Gastroesophageal sphincter (tissue), 4 donors: ENCODE data around the gene TMEM106C. TPM values are rescaled to one million over a fixed set of nuclear protein-coding genes. Genes with fewer than 3 reads are reported as not detected.

Experiments used
- ATAC-seq: fragments of 150-250 bp; one replicate; pipeline ENCODE4 v1.9.1; 2016; ENCODE audit warnings: mild to moderate bottlenecking, moderate library complexity
- H3K27ac ChIP-seq, 4 donors: fragments of 200-600 bp; sonication (generic) in 3 of 4; 1 replicate in 3 of 4; 2 replicates in 1 of 4; pipeline ENCODE4 v1.5.1; 2016 to 2019
- H3K27me3 ChIP-seq: fragments of 200-600 bp; sonication (generic); one replicate; pipeline ENCODE4 v1.5.1; 2019
- H3K36me3 ChIP-seq, 2 donors: fragments of 200-600 bp; sonication (generic); one replicate each; pipeline ENCODE4 v1.5.1; 2019; ENCODE audit warnings: control low read depth in 1 of 2
- H3K4me1 ChIP-seq, 3 donors: fragments of 200-600 bp; sonication (generic); 1 replicate in 2 of 3; 2 replicates in 1 of 3; pipeline ENCODE4 v1.5.1; 2016 to 2019; ENCODE audit warnings: control low read depth in 2 of 3
- H3K4me3 ChIP-seq, 2 donors: fragments of 200-600 bp; sonication (generic); one replicate each; pipeline ENCODE4 v1.5.1; 2019; ENCODE audit warnings: mild to moderate bottlenecking in 1 of 2, moderate library complexity in 1 of 2
- H3K9me3 ChIP-seq, 3 donors: fragments of 200-600 bp; sonication (generic); one replicate each; pipeline ENCODE4 v1.5.1; 2017 to 2019; ENCODE audit warnings: control low read depth in 2 of 3
- CTCF ChIP-seq, 4 experiments: fragments of 200-600 bp in 2 of 4; fragments of 450-650 bp in 2 of 4; sonication (generic) in 1 of 4; IDR thresholded peaks; one replicate each; pipeline ENCODE4 v1.5.1; 2017 to 2019; ENCODE audit warnings: antibody characterized with exemption in 4 of 4, mild to moderate bottlenecking in 2 of 4, moderate library complexity in 2 of 4
- EP300 ChIP-seq: sonication (generic); formaldehyde crosslinking; IDR thresholded peaks from one replicate; pipeline ENCODE4 v1.6.1; 2017; ENCODE audit warnings: antibody characterized with exemption, mild to moderate bottlenecking
- POLR2A ChIP-seq, 2 donors: fragments of 450-650 bp; IDR thresholded peaks; one replicate each; pipeline ENCODE4 v1.6.1; 2017; ENCODE audit warnings: antibody characterized with exemption in 2 of 2, mild to moderate bottlenecking in 2 of 2, moderate library complexity in 1 of 2
- POLR2AphosphoS5 ChIP-seq: sonication (generic); formaldehyde crosslinking; IDR thresholded peaks from one replicate; pipeline ENCODE4 v1.6.1; 2017; ENCODE audit warnings: antibody characterized with exemption
- WGBS, 2 donors: methylation state at CpG; one replicate each; pipeline ENCODE4 v1.1.5; 2018; ENCODE audit warnings: low coverage in 1 of 2; 5-methylcytosine and 5-hydroxymethylcytosine counted together
- total RNA-seq, 4 donors: library from RNA; depleted of rRNA; stranded (reverse); fragments of >200 nt; gene quantifications; one replicate each; pipeline ENCODE4 v1.1.0, GENCODE V29; 2016

Gene TMEM106C
- total RNA-seq, 4 donors from 2014 or later = 67.3 to 156 (median 95.1) TPM

DNA sequence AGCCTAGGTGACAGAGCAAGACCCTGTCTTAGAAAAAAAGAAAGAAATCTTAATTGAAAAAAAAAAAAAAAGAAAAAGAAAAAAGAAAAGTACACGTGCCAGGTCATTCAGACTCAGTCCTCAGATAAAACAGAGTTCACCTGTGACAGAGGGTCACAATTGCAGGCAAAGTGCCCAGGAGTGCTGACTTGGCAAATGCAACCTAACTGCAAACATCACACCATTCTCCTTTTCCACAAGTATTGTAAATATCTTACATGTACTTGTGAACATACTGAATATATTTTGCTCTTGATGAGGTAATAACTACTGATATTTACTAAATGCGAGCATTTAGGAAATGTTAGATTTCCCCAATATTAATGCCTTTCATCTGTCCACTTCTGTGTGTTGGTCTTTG is 49.9 kb downstream of the TMEM106C start:
- ATAC-seq = no peak
- no peak overlapping the region for H3K4me3 ChIP-seq
- TF ChIP-seq CTCF (IDR thresholded peaks at IDR 0.05) = no peak
- TF ChIP-seq POLR2AphosphoS5 = no peak
- TF ChIP-seq EP300 = no peak
- no peak for TF ChIP-seq POLR2A (IDR thresholded peaks at IDR 0.05)
- no peaks in the 10 kb centered on the region for H3K36me3 ChIP-seq
- peaks cover 49% of the 10 kb centered on the region for H3K27me3 ChIP-seq
- WGBS, 2 donors = 60 to 61% methylated on average over 2 of the region's 2 CpGs
- H3K4me1 ChIP-seq = no peaks in the 10 kb centered on the region
- no peak overlapping the region for H3K27ac ChIP-seq
- H3K9me3 ChIP-seq = no peaks in the 10 kb centered on the region

GRCh38 chr12:48015129-48015528 is 51.7 kb downstream of the TMEM106C start:
- WGBS, 2 donors = 33% methylated on average over 1 of the region's 1 CpG; no CpG with 5 or more reads in 1 of the 2 donors
- Histone ChIP-seq H3K36me3 (no peaks in the 10 kb centered on the region), H3K9me3 (no peaks in the 10 kb centered on the region), H3K4me1 (no peaks in the 10 kb centered on the region), H3K27ac (no peak overlapping the region), H3K4me3 (no peak overlapping the region), H3K27me3 (peaks cover 32% of the 10 kb centered on the region)
- no peak for ATAC-seq
- TF ChIP-seq CTCF (IDR thresholded peaks at IDR 0.05) = no peak
- TF ChIP-seq POLR2AphosphoS5 = no peak
- TF ChIP-seq EP300 = no peak
- TF ChIP-seq POLR2A (IDR thresholded peaks at IDR 0.05) = no peak

- Histone ChIP-seq H3K27ac (no peak overlapping the region), H3K36me3 (no peaks in the 10 kb centered on the region), H3K27me3 (peaks cover 26% of the 10 kb centered on the region), H3K4me1 (no peaks in the 10 kb centered on the region), H3K9me3 (no peaks in the 10 kb centered on the region), H3K4me3 (no peak overlapping the region)
- ATAC-seq = no peak
- WGBS, 2 donors = 71 to 92% methylated on average over 3 to 6 of the region's 7 CpGs
- TF ChIP-seq EP300 (no peak), CTCF (IDR thresholded peaks at IDR 0.05) (no peak), POLR2AphosphoS5 (no peak), POLR2A (IDR thresholded peaks at IDR 0.05) (no peak)
Measured at GRCh38 chr12:48015954-48016353, 52.6 kb downstream of the TMEM106C start.

GRCh38 chr12:48016373-48017020 is 53.1 kb downstream of the TMEM106C start:
- Histone ChIP-seq H3K27me3 (peaks cover 26% of the 10 kb centered on the region), H3K27ac (no peak overlapping the region), H3K4me3 (no peak overlapping the region), H3K36me3 (no peaks in the 10 kb centered on the region), H3K9me3 (no peaks in the 10 kb centered on the region), H3K4me1 (no peaks in the 10 kb centered on the region)
- ATAC-seq = no peak
- TF ChIP-seq POLR2AphosphoS5 = no peak
- TF ChIP-seq CTCF (IDR thresholded peaks at IDR 0.05) = no peak
- TF ChIP-seq EP300 = no peak
- no peak for TF ChIP-seq POLR2A (IDR thresholded peaks at IDR 0.05)
- 28% methylated on average over 2 of the region's 8 CpGs; no CpG with 5 or more reads in 1 of the 2 donors for WGBS, 2 donors

DNA sequence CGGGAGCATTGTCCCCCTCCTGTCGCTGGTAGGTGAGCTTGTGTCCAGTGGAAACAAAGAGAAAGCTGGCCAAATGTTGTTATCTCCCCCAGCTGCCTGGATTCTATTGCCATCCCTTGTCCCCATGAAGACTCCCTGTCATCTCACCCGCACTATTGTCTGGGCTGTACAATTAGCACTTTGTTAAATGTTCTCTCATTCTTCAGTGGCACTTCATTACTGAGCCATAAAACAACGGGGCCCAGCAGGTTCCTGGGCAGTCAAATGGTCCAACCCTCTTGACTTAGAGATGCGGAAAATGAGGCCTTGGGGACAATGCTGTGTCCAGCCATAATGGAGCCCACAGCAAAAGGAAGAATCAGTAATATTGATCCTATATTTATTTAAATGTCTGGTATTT is 54.1 kb downstream of the TMEM106C start:
- Histone ChIP-seq H3K36me3 (no peaks in the 10 kb centered on the region), H3K27me3 (peaks cover 32% of the 10 kb centered on the region), H3K27ac (no peak overlapping the region), H3K4me3 (no peak overlapping the region), H3K9me3 (no peaks in the 10 kb centered on the region), H3K4me1 (no peaks in the 10 kb centered on the region)
- TF ChIP-seq CTCF (IDR thresholded peaks at IDR 0.05) = no peak
- TF ChIP-seq EP300 = no peak
- no peak for TF ChIP-seq POLR2A (IDR thresholded peaks at IDR 0.05)
- no peak for TF ChIP-seq POLR2AphosphoS5
- WGBS, 2 donors = 73 to 93% methylated on average over 2 to 5 of the region's 5 CpGs
- no peak for ATAC-seq
